Omental fat pad (tissue), 4 donors: Measurements from ENCODE around the gene FAM98C. TPM values are rescaled to one million over a fixed set of nuclear protein-coding genes. Genes with fewer than 3 reads are reported as not detected.

Experiments
- ATAC-seq: fragments of 150-250 bp; one replicate; pipeline ENCODE4 v1.9.1; 2016; ENCODE audit warnings: mild to moderate bottlenecking, moderate library complexity; ENCODE audit not compliant: low FRiP score
- DNase-seq: peaks from one replicate; pipeline ENCODE4 v3.0.0-alpha.2; 2019; ENCODE audit warnings: low spot score
- total RNA-seq, 4 donors: library from RNA; depleted of rRNA; stranded (reverse); fragments of >200 nt; gene quantifications; one replicate each; pipeline ENCODE4 v1.1.0, GENCODE V29; 2016
- TF ChIP-seq, protein P1 (sequence below), 3 donors: fragments of 450-650 bp; IDR thresholded peaks; one replicate each; pipeline ENCODE4 v1.5.1; 2016 to 2017; ENCODE audit warnings: antibody characterized with exemption in 3 of 3, mild to moderate bottlenecking in 3 of 3, moderate library complexity in 2 of 3

The FAM98C gene
- total RNA-seq, 4 donors from 2014 or later, result 7.4 to 22.7 (median 10.6) TPM

DNA sequence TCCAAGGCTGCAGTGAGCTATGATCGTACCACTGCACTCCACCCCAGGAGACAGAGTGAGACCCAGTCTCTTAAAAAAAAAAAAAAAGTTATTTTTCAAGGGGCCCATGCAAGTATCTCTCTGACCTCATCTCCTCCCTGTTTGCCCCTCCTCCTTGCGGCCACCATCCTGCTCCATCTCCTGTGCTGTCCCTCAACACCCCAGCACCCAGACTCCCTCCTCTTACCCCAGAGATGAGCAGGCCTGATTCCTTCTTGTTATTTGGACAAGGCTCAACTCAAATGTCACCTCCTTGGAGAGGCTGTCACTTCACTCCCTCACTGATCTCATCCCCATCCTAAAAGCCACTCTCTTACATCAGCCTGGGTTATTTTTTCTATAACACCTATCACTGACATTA is 35.0 kb downstream of the FAM98C start:
- TF ChIP-seq, protein P1, sequence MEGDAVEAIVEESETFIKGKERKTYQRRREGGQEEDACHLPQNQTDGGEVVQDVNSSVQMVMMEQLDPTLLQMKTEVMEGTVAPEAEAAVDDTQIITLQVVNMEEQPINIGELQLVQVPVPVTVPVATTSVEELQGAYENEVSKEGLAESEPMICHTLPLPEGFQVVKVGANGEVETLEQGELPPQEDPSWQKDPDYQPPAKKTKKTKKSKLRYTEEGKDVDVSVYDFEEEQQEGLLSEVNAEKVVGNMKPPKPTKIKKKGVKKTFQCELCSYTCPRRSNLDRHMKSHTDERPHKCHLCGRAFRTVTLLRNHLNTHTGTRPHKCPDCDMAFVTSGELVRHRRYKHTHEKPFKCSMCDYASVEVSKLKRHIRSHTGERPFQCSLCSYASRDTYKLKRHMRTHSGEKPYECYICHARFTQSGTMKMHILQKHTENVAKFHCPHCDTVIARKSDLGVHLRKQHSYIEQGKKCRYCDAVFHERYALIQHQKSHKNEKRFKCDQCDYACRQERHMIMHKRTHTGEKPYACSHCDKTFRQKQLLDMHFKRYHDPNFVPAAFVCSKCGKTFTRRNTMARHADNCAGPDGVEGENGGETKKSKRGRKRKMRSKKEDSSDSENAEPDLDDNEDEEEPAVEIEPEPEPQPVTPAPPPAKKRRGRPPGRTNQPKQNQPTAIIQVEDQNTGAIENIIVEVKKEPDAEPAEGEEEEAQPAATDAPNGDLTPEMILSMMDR (IDR thresholded peaks at IDR 0.05), result no peak
- ATAC-seq, result no peak
- DNase-seq, result no peak

DNA sequence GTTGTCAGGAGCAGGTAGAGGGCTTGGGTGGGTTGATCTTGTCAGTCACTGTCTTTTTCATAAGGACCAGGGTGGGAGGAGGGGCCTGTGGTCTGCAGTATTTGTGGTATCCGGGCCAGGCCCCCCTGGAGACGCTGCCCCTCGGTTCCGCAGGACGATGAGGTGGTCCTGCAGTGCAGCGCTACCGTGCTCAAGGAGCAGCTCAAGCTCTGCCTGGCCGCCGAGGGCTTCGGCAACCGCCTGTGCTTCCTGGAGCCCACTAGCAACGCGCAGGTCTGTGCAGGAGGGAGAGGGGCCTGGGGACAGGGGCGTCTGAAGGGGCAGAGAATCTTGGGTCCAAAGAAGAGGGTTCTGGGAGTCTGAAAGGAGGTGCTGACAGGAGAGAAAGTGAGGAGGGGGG is 37.7 kb downstream of the FAM98C start:
- no peak for ATAC-seq

DNA sequence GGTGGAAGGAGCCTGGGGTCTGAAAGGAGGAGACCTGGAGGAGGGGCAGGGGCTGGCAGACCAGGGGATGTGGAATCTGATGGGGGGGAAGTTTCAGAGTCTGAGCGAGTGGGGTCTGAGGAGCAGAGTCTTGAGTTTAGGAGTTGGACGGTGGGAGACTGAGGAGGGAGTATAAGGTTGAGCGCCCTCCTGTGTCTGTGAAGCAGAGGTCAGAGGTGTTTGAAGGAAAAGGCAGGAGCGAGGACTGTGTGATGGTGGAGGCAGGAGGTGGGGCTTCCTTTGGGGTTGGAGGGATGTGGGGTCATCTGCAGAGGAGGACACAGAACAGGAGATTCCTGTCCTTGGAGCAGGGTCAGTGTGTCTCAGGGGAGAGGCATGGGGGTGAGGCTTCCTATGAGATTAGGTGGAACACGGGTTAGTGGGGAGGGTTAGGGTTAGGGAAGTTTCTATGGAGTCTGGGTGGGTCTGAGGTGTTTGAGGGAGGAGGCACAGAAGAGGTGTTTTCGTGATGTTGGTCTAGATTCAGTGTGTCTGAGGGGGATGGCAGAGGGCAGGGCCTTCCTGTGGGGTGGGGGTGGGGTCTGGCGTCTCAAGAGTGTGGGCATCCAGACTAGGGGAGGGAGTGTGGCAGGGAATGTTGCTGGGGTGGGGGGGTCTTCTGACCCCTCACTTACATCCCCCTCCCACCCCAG is 38.9 kb downstream of the FAM98C start:
- ATAC-seq (no peak), DNase-seq (no peak)
- TF ChIP-seq, protein P1 (IDR thresholded peaks at IDR 0.05), result no peak

More for the DNA sequence above, 37.7 kb downstream of the FAM98C start:
- TF ChIP-seq, protein P1 (IDR thresholded peaks at IDR 0.05), result no peak
- DNase-seq, result no peak

DNA sequence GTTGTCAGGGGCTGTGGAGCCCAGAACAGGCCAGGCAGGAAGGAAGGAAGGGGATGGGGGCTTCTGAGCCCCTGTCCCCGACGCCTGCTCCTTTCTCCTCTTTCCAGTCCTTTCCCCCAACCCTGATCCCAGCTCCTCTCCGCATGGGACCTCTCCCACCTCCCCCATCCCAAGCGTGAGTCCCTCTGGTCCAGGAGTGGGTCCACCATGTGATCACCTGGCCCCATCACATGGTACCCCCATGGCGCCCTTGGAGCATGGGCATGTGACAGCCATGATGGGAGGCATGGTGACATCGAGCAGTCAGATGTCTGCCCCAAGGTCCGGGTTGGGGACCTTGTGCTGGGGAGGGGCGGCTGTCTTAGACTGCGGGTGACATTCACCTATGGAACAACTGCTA is 39.8 kb downstream of the FAM98C start:
- ATAC-seq, result no peak
- TF ChIP-seq, protein P1 (IDR thresholded peaks at IDR 0.05), result no peak

DNA sequence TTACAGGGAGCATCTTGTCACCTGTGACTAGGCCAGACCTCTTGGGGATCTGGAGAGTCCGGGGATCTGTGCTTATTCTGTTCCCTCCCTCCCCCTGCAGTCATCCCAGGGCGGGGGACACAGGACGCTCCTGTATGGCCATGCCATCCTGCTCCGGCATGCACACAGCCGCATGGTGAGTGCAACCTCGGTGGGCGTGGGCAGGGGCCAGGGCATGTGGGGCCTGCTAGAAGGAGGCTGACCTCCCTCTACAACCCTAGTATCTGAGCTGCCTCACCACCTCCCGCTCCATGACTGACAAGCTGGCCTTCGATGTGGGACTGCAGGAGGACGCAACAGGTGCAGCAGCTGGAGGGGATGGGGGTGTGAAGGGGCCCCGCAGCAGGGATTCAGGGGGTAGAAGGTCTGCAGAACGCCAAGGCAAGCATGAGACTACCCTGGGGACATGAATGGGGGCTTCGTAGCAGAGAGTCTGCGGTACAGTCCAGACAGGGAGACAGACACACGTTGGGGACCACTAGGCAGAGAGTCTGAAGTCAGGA is 40.6 kb downstream of the FAM98C start:
- ATAC-seq (no peak), DNase-seq (no peak)
- TF ChIP-seq, protein P1 (IDR thresholded peaks at IDR 0.05), result no peak

More for the DNA sequence above, 39.8 kb downstream of the FAM98C start:
- DNase-seq, result no peak

DNA sequence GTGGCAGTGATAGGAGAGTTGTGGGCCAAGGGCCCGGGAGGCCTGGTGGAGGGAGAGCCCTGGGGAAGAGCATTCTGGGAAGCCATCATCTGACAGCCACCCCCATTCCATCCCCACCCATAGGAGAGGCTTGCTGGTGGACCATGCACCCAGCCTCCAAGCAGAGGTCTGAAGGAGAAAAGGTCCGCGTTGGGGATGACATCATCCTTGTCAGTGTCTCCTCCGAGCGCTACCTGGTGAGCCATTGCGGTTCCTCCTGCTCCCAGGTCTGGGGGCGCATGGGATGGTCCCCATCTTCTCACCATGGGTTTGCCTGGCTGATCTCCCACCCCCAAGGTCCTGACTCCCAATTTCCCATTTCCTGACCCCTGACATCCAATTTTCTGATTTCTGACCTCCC is 41.1 kb downstream of the FAM98C start:
- no peak for DNase-seq
- no peak for ATAC-seq
- TF ChIP-seq, protein P1 (IDR thresholded peaks at IDR 0.05), result no peak

DNA sequence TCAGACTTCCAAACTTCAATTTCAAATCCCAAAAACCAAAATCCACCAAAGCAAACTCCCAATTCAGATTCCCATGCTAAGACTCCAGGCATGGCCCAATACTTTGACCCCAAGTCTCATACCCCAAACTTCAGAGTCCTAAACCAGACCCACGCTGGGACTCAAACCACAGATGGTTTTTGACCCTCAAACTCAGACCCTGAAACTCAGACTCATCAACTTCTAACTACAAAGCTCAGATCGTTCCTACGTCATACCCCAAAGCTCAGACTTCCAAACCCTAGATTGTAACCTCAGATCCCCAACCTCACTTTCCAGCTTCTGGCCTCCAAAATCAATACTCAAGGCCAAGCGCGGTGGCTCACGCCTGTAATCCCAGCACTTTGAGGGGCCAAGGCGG is 42.5 kb downstream of the FAM98C start:
- no peak for ATAC-seq
- no peak for DNase-seq
- TF ChIP-seq, protein P1 (IDR thresholded peaks at IDR 0.05), result no peak
